Stimulated activated CD4-positive, alpha-beta T cell treated with anti-CD3 and anti-CD28 coated beads, Interleukin-4, amount 100 ng/mL, for 4 hours (primary cell): ENCODE data around the gene BMS1.
"Not testable (repeated sequence)": the region's sequence is repeated elsewhere in the genome, so short reads cannot be mapped to it uniquely, and the experiment has no call there.

ENCODE experiments used
- DNase-seq, 2 experiments: peaks; one replicate each; pipeline ENCODE4 v3.0.0-alpha.2; 2020

BMS1 gene

DNA sequence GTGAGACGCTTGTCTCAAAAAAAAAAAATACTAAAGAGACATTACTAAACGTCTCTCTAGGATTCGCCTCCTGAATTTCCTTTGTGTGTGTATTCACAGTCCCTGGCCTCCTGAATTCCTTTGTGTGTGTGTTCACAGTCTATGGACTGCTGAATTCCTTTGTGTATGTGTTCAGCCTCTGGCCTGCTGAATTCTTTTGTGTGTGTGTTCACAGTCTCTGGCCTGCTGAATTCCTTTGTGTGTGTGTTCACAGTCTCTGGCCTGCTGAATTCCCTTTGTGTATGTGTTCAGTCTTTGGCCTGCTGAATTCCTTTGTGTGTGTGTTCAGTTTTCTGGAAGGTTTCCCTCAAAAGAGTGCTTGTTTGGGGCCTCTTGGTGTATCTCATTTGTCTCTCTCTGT lies 8.2 kb downstream of the BMS1 start:
- DNase-seq, result no peak

DNA sequence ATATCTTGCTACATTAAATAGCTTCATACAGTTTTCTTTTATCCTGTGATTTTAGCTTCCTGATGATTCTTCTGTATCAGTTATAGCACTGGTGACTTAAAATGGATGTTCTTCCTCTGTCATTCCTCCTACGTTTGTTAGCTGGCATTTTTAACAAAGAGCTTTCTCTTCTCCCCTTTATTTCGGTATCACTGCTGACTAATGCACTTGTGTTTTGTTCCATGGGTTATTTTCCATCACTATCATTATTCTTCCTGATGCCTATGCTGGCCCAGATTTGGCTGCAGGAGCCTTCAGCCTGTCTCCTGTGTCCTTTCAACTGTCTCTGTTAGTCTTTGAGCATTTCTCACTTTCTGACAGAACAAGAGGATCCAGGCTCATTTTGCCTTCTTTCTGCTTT lies 13.1 kb downstream of the BMS1 start:
- no peak for DNase-seq

DNA sequence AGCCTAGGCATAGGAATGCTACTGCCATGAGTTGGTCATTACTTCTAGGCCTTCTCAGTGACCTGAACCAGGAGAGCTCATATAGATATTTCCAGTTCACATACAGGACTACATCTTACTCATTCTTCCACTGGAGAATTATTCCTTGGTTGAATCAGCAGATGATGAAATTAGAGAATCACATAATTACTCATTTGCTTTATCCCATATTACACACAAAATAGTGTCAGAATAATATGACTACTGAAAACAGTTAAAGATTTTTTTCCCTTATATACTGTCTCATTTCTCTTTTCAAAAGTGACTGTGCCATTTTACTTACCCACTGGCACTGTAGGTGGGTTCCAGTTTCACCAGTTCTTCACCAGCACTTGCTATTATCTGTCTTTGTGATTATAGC lies 18.5 kb downstream of the BMS1 start:
- DNase-seq, result no peak

DNA sequence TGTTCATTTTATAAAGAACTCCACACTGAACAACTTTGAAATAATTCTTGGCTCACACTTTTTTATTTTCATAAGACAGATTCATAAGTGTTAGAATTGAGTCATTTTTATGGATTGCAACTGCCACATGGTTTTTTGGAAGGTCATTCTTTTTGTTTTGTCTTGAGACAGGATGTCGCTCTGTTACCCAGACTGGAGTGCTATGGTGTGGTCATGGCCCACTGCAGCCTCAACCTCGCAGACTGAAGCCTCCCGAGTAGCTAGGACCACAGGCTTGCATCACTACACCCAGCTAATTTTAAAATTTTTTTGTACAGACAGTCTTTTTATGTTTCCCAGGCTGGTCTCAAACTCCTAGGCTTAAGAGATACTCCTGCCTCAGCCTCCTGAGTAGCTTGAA lies 20.3 kb downstream of the BMS1 start:
- DNase-seq, result no peak

DNA sequence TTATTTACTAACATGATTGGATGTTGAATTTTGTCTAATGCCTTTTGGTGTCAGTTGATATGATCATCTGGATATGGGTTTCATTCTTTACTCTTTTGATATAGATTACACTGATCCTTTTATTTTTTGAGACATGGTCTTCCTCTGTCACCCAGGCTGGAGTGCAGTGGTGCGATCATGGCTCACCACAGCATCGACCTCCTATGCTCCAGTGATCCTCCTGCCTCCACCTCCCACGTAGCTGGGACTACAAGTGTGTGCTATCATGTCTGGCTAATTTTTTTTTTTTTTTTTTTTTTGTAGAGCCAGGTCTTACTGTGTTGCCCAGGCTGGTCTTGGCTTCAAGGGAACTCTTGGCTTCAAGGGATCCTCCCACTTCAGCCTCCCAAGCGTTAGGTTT lies 27.1 kb downstream of the BMS1 start:
- DNase-seq, result no peak

DNA sequence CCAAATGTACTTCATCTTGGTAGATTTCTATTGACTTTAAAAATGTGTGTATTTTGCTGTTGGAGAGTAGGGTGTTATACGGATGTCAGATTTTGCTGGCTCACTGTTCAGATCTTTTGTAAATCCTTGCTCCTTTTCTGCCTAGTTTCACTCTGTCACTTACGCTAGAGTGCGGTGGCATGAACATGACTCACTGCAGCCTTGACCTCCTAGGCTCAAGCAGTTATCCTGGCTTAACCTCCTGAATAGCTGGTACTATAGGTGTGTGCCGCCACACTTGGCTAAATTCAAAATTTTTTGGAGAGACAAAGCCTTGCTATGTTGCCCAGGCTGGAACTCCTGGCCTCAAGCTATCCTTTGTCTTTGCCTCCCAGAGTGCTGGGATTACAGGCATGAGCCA lies 29.4 kb downstream of the BMS1 start:
- no peak for DNase-seq

DNA sequence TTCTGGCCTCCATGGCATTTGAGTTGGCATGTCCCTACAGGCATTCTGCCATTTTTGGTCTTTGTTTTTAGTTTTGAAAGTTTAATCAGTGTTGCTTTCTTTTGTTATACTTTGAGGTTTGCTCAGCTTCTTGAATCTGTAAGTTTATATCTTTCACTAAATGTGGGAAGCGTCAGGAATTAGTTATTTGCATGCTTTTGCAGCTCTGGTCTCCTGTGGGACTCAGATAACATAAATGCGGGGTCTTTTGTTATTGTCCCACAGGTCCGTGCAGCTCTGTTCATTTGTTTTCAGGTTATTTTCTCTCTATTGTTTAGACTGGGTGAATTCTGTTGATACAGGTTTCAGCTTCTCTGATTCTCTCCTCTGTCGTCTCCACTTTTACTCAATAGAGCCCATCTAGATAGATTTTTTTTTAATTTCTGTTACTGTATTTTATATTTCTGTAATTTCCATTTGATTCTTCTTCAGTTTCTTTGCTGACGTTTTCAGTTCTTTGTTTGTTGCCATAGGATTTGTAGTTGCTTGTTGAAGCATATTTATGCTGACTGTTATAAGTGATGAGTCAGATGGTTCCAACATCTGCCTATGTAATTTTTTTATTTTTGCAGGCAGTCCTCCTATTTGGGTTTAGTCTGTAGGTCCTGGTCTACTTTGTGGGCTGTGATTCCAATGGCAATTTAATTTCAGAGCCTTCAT lies 31.5 kb downstream of the BMS1 start:
- not testable (repeated sequence) for DNase-seq

DNA sequence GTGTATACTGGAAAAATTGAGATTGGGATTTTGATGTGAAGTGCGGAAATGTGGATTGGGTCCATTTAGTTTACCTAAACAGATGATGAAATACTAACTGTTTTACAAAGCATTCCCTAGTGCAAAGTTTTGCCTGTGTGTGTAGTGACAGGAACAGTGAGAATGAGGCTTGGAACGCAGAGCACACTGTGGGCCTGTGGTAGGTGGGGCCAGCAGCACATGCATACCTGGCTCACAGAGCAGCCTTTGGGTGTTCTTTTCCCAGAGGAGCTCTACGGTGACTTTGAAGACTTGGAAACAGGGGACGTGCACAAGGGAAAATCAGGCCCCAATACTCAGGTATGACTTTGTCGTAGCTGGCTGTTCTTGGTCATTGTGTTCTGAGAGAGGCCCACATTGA lies 33.7 kb downstream of the BMS1 start:
- DNase-seq, result not testable (repeated sequence)

DNA sequence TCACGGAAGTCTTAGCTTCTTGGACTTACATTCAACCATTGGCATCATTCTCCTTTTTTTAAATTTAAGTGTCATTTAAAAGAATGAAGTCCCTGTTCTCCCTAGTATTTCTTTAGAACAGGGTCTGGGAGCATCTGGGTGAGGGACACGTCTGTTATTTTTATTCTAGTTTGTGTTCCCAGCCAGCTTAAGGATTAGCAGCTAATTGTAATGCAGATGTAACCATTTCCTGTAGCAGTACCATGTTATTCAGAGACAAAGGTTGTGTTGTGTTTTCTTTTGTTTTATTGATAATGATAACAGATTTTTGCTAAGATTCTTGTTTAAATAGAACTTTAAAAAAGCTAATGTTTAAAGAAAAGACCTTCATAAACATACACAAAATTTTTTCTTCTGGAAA lies 34.3 kb downstream of the BMS1 start:
- no peak for DNase-seq

DNA sequence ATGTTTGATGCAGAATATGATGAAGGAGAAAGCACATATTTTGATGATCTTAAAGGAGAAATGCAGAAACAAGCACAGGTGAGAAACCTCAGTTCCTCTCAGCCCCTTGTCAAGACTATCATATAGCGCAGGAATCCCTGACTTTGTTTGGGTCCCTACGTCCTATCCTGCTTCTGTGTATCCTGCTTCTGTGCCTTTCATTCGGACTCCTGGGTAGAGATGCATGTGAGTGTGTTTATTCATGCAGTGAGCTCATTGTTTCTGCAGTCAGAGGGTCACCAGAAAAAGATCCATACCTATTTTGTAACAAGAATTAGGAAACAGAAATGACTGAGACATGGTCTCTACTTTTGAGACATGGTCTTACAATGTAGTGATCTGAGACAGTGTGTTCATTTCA lies 34.8 kb downstream of the BMS1 start:
- not testable (repeated sequence) for DNase-seq

DNA sequence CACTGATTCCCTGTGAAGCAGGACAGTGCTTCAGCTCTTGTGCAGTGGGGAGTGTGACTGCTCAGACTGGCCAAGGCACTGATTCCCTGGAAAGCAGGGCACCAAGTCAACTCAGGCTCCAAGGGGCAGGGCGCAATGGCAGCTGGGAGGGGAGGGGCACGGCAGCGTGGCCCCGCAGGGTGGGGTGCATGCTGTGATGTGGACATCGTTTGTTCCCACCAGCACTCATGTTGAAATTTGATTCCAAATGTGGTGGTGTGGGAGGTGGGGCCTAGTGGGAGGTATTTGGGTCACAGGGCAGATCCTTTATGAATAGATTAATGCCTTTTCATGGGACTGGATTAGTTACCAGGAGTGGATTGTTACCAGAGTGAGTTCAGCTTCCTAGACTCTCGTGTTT lies 44.2 kb downstream of the BMS1 start:
- DNase-seq, result not testable (repeated sequence)

DNA sequence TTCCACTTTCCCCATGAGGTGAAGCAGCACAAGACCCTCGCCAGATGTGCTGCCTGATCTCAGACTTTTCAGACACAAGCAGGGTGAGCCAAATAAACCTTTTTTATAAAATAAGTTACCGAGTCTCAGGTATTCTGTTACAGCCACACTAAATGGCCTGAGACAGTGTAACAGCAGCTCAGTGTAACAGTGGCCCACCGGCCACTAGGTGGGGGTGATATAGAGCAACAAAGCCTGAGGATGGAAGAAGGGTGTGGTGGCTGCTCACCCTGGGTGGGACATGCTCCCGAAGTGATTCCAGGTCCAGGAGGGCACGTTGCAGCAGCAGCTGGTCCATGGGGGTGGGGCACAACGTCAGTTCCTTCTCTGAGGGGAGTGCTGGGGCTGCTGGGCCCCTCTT lies 44.6 kb downstream of the BMS1 start:
- DNase-seq, result no peak

DNA sequence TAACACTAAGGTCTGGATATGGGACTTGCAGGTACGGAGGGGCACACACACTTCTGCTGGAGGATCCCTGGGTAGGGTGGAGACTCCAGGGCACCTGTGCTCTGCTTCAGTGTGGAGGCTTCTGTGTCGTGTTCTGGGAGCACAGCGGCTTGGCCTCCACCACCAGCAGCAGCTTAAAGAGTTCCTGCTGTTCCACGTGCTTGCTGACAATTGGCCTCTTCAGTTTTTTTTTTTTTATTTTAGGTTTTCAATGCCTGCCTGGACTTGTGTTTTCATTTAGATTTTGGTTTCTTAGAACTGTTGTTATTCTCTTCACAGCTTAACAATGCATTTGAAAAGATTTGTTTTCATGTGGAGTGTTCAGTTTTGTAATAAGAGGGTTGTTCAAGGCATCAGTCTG lies 45.8 kb downstream of the BMS1 start:
- not testable (repeated sequence) for DNase-seq

DNA sequence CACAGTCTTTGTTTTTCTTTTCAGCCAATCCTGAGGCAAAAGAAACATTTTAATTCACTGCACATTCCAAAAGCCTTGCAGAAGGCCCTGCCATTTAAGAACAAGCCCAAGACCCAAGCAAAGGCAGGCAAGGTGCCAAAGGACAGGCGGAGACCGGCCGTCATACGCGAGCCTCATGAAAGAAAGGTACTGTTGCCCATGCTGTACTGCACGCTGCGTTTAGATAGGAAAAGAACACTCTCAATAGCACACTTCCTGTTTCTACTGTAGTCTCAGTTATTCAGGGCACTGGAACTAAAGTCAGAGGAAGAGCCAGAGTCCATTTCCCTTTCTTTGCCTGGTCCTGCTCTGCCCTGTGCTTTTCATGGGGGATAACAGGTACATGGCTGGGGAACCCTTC lies 47.6 kb downstream of the BMS1 start:
- DNase-seq, result no peak

DNA sequence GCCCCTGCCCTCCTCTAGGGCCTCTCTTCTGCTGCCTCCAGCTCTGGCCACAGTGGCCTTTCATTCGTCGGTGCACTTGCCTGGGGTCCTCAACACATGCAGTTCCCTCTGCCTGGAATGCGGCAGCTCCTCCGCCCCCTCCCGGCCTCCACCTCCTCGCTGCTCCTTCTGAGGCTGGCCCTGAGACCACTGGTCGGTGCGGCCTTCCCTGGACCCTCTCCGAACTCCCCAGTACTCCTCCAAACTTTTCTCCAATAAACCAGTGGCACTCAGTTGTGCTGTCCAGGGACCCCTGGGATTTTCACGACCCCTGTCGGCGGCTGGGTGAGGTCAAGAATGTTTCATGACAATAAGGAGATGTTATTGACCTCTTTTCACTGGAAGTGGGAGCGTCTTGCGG lies 53.5 kb downstream of the BMS1 start:
- DNase-seq, result no peak

DNA sequence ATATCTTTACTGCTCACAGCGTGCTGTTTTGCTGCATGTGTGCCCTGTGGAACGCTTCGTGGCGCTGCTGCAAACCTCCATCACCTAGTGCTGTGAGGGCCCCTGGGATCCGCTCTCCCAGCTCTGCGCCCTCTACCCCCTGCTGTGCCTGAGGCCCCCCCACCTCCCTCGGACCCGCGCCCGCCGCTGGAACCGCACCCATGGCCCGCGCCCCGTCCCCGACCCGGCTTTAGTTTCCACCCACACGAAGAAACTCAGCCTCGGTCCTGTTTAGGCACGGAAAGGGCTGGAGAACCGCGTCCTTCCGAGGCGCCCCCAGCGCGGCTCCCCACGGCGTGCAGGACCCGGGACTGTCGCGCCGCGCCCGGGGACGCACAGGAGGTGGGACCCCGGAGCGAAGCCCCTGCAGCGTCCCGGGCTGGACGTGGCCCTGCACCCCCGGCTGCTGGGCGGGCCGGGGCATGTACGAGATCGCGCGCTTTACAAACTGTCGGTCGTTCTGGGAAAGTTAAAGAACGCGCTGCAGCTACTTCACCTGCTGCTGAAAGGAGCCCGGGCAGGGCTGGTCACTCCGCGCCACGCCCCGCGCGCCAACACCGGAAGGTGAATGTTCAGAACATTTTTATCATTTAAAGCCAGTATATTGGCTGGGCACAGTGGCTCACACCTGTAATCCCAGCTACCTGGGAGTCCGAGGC lies 54.3 kb downstream of the BMS1 start:
- DNase-seq, result no peak

DNA sequence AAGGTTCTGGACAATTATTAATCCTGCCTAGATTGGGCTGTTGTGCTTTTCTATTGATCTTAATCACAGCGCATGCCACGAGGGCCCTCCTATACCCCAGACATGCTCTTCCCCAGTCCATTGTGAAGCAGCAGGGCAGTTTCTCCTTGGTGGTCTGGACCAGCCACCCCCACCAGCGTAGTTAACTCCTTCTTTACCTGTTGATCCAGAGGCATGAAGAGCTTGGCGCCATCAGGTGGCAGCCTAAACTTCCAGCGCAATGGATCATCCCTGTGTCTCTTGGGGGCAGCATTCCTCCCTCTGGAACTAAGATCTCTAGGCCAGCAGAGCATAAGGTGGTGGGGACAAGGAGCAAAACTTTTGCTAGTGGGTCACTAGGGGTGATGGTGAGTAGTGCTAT lies 62.2 kb downstream of the BMS1 start:
- not testable (repeated sequence) for DNase-seq

DNA sequence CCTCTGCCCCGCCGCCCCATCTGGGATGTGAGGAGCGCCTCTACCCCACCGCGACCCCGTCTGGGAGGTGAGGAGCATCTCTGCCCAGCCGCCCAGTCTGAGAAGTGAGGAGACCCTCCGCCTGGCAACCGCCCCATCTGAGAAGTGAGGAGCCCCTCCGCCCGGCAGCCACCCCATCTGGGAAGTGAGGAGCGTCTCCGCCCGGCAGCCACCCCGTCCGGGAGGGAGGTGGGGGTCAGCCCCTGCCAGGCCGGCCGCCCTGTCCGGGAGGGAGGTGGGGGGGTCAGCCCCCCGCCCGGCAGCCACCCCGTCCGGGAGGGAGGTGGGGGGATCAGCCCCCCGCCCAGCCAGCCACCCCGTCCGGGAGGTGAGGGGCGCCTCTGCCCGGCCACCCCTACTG lies 64.7 kb downstream of the BMS1 start:
- not testable (repeated sequence) for DNase-seq

DNA sequence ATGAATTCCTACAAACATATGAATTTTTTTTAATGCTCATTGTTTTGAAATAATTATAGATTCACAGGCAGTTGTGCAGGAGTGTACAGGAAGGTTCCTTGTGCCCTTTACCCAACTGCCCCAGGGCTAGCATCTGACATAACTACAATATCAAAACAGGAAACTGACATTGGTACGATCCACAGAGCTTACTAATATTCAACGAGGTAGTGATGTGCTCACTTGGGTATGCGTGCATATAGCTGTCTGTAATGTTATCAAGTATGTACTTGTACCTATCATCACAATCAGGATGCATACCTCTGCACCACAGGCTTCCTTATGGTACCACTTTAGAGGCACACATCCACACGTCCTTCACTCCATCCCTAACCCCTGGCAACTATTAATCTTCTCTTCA lies 68.3 kb downstream of the BMS1 start:
- no peak for DNase-seq

DNA sequence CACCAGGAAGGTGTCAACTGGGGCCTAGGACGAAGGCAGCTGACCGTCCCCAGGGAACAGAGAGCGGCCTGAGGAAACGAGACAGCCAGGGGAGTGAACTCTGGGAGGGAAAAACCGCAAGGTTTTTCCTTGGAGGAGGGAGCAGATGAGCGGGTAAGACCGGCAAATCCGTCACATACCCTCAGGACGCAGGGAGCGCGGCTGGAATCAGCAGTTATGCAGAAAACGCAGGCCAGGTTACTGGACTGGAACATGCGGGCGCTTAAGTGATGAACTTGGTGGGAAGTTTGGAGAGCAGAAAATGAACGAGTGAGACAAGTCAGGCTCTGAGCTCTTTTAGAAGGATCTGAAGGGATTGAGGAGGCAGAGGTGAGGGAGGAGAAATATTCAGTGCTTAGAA lies 76.7 kb downstream of the BMS1 start:
- DNase-seq, result no peak

DNA sequence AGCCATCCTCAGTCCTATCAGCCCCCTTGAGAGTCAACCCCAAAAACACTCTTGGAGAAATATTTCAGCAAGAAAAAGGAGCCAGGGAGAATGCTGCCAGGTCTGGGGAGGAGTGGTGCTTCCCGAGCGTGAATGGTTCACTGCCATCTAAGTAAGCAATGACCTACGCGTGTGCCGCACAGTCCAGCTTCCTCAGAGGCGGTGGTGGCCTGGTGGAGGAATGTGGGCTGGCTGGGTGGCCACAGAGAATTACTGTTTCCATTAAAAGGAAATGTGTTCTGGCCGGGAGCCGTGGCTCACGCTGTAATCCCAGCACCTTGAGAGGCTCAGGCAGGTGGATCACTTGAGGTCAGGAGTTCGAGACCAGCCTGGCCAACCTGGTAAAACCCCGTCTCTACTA lies 77.4 kb downstream of the BMS1 start:
- DNase-seq, result not testable (repeated sequence)

DNA sequence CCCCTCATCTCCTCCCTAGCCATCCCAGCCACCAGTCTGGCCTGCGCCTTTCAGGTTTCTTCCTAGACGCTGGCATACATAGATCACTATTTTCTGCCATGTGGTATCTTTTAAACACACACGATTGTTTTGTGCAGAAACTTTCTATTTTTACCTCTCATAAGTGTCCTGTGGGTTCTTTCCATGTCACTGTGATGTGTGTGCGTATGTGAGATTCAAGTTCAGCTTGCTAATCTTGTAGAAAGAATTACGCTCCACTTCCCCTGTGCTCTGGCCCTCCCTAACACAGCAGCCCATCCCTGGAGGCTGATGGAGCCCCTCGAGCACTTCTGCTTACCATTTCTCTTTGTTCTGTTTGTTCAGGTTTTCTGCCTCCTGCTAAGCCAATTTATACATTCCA lies 80.2 kb downstream of the BMS1 start:
- DNase-seq, result not testable (repeated sequence)

DNA sequence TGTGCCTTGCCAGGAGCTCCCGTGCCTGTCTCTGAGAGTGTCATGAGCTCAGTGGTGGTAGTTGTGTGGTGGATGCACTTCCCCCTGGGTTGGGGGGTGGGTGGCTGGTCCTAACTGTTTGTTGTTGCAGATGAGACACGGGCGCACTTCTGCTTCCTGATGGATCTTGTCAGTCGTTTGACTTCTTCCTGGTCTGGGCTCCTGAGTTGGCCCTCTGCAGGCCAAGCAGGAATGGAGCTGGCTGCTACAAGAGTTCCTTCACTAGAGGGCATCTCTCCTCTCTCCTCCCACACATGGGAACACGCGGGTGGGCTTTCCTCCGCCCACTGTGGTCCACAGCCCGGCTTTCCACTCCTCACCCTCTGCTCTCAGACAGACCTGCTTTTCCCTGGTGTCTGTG lies 82.0 kb downstream of the BMS1 start:
- no peak for DNase-seq

DNA sequence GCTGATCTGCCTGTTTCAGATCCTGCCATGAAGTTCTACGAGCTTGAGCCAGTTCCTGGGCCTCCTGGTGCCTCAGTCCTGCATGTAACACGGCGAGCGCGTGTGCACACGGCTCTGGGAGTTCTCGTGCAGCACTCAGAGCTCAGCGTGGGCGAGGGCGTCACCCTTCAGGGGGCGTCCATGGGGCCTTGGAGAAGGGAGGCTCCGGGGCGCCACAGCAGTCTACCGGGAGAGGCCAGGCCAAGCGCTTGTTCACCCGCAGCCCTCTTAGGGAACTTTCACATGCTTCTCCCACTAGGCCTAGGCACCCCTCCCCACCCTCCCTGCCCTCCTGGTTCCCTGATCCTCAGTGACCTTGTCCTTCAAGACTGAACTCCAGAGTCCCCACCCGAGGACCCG lies 83.1 kb downstream of the BMS1 start:
- DNase-seq, result no peak
